Eye (tissue), 1 donor: ENCODE results near the gene CLCN1.

Source experiments
- DNase-seq: peaks from one replicate; pipeline ENCODE4 v3.0.0-alpha.2; 2015

The CLCN1 gene

DNA sequence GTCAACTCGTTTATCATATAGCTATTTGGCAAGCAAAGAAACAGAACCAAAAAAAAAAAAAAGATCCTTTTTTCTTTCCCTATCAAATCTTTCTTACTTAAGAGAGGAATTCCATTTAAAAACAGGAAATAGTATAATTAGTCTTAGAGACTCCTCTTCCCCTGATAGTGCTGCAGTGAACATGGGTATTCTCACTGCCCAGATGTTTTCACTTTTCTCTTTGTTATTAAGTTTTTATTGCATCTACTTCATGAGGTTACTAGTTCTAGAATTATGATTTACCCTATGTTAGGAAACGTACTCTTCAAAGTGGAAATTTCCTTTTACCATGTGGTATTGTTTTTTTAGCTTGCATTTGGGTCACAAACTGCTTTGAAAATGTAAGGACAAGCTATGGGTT, 19.2 kb upstream of the CLCN1 start:
- no peak for DNase-seq

DNA sequence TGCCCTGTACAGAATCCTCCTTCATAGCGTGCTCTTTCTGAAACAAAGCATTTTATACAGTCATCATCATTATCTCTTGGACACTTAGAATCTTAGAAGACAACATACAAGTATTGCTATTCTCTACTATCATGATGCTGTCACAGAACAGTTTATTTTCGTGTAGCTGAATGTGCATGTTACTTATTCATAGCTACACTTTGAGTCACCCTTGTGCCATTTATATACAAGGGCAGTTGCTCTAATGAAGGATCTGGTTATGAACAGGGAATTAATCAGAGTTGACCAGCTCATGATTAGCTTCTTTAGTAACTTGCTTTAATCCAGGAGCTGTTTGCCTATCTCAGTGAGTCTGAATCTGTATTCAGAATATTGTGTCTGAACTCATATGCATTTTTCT, 16.6 kb upstream of the CLCN1 start:
- DNase-seq = no peak

- peak; percentile 32 for DNase-seq
Measured at GRCh38 chr7:143299840-143300239, 16.1 kb upstream of the CLCN1 start.

DNA sequence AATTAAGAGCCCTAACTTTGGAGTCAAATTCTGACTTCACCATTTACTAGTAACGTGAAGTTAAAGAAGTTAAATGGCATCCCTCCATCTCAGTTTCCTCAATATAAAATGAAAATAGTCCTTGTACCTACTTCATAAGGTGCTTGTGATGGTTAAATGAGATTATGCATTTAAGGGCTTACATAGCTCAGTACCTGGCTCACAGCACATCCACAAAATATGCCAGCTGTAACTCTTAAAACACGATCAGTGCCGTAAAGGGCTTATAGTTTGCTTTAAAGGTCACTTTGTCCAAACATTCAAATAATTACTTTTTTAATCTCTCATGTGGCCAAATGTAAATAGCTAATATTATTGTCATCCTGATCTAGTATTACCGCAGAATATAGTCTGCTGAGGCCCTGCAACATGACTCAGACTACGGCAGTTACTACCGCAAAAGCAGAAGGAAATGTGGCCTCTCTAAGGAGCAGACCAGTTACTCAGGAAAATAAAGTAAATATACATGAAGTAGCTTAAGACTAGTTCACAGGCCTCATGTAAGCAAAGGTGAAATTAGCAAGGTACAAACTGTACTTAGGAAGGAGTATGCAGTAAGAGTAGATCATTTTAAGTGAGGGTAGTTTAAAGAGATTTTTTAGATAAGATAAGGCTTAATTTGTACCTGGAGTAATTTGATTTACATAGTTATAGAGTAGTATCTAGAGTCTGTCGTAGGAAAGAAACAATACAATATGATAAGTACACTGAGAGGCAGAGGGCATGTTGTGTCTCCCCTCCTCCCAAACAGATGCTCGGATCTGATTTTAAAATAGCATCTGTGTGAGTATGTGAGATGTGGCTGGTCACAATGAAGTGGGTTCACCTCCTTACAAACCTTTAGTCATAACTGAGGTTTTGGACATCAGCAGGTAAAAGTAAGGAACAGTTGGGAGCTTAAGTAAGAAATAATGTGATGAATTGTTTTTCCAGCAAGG, 14.7 kb upstream of the CLCN1 start:
- no peak for DNase-seq

- DNase-seq = no peak
Measured at GRCh38 chr7:143303733-143304132, 12.2 kb upstream of the CLCN1 start.

- no peak for DNase-seq
Measured at GRCh38 chr7:143304938-143305337, 11.0 kb upstream of the CLCN1 start.

DNA sequence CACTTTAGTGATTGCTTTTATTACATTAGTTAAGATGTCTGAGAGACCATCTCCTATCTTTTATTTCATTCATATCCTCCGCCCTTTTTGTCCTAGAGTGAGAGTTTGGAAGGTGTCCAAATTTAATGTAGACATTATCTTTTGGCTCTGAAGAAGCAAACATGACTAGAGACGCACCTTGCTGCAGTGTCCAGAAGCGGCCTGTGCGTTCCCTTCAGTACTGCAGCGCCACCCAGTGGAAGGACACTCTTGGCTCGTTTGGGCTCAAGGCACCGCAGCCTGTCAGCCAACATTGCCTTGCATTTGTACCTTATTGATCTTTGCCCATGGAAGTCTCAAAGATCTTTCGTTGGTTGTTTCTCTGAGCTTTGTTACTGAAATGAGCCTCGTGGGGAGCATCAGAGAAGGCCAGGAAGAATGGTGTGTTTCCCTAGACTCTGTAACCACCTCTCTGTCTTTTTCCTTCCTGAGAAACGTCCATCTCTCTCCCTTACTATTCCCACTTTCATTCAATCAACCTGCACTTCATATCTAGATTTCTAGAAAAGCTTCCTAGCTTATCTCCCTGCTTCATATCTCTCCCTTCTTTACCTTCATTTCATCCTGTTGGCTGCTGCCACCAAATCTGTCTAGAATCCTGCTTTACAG, 10.4 kb upstream of the CLCN1 start:
- DNase-seq = peak; percentile 56

- no peak for DNase-seq
Measured at GRCh38 chr7:143308632-143309031, 7.3 kb upstream of the CLCN1 start.

DNA sequence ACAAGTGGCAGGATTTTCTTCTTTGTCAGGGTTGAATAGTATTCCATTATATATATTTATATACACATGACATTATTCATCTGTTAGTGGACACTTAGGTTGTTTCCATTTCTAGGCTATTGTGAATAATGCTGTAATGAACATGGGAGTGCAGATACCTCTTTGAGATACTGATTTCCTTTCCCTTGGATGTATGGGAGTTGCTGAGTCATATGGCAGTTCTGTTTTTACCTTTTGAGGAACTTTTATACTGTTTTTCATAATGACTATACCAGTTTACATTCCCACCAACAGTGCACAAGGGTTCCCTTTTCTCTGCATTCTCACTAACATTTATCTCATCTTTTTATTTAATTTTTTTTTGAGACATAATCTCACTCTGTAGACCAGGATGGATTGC, 1.8 kb upstream of the CLCN1 start:
- no peak for DNase-seq

- no peak for DNase-seq
Measured at GRCh38 chr7:143316492-143316891, 581 bp downstream of the CLCN1 start.

DNA sequence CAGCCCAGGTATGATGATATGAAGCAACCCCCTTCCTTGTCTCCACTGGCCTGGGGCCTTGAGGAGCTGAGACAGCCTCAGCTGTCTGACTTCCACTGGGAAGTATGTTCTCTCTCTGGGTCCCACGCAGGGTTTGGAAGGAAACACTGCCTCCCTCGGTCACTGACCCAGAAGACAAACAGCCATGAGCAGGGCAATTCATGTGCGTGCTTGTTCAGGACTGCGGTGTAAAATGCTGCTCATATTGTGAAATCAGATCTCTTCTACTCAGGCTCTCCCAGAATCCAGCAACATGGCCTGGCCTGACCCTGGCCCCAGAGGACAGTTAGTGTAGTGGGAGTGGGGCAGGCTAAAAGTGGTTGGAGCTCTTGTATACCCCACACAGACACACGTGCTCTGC, 2.8 kb downstream of the CLCN1 start:
- no peak for DNase-seq

- DNase-seq = no peak
Measured at GRCh38 chr7:143320620-143321019, 4.7 kb downstream of the CLCN1 start.

DNA sequence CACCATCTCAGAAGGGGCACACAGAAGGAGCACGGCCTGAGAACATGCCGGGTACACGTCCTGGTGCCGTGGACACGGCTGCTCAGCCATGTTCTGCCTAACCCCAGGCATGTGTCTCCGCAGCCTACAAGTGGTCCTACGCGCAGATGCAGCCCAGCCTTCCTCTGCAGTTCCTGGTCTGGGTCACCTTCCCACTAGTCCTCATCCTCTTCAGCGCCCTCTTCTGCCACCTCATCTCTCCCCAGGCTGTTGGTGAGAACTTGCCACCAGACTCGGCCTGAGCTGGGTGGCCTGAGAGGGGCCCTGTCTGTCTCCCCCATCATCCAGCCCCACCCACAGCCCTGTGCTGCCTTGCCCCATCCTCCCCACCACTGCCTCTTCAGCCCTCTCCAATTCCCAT, 5.3 kb downstream of the CLCN1 start:
- DNase-seq = no peak

GRCh38 chr7:143321734-143322133, 5.8 kb downstream of the CLCN1 start:
- no peak for DNase-seq

- DNase-seq = peak; percentile 25
Measured at GRCh38 chr7:143322760-143323633, 7.1 kb downstream of the CLCN1 start.

DNA sequence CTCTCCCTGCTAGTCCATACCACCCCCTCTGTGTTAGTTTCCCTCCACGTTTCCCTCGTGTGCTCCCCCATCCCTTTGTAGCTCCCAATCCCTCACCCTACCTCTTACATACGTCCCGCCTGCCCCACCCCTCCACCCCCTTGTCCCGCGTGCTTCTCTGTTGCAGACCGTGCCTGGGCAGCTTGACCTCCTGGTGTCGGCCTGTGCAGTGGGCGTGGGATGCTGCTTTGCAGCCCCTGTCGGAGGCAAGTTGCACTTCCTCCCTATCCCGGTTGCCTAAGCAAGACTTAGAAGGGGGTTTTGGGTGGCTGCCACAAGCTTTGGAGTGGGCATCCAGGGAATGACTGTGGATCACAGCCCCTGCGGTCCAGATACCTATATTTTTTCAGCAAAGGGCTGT, 7.7 kb downstream of the CLCN1 start:
- DNase-seq = no peak

- no peak for DNase-seq
Measured at GRCh38 chr7:143325240-143325639, 9.3 kb downstream of the CLCN1 start.

DNA sequence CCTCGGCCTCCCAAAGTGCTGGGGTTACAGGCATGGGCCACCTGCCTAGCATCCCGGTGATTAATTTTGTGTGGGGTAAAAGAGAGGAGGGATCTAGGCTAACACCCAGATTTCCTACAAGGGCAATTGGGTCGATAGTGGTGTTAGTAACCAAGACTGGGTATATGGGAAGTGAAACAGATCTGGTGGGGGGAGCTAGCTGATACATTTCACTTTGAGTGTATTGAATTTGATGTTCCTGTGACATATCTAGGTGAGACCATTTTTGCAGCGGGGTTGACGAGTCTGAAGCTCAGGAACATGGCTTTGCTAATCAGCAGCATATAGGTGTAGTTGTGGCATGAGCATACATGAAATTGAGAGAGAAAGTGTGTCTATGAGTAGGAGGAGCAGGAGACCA, 12.0 kb downstream of the CLCN1 start:
- no peak for DNase-seq

DNA sequence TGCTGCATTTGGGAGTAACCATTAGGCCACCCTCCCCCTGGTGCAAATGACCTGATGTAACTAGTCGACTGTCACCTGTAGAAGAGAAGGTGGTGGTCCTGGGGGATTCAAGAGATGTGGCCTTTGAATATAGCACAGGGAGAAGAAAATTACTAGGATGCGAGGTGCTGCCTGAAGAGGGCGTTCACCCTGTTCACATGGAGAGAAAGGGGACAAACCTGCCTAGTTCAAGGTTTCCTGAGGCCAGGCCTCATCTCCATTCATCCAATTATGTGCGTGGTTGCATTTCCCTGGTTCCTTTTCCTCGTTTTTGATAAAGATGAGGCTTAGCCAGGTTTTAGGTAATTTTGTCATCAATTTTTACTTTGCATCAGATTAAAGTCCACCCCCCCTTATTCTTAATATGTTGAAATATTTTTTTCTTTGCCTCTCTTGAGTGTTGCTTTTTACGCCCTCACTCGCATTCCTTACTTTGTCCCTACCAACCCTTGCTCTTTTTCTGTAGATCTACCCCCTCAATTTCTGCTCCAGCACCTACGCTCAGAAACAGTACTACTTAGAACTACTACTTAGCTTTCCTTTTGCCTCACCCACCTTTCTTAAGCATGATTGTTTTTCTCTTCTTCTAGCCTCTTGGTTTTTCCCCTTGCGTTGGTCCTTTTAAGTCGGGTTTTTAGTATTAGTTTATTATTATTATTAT, 13.7 kb downstream of the CLCN1 start:
- DNase-seq = no peak

DNA sequence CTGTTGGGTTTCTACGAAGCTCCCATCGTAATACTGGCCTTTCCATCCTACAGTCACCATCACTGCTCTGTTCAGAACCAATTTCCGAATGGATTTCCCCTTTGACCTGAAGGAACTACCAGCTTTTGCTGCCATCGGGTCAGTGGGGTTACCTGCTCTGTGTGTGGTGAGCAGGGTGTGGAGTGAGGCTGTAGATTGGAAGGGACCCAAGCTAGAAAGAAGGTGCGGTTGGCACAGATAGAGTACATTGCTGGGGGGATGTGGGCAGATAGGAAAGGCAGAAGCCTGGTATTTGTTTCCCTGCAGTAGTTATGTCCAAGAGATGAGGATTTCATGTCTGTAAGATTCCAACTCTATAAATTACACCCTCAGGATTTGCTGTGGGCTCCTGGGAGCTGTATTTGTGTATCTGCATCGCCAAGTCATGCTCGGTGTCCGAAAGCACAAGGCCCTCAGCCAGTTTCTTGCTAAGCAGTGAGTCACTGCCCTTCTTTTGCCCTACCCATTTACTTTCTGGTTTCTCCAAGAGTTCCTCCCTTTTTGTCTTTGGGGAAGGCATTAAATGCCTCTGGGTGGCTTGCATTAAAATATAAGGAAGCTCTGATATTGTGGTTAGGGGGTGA, 15.4 kb downstream of the CLCN1 start:
- DNase-seq = no peak

DNA sequence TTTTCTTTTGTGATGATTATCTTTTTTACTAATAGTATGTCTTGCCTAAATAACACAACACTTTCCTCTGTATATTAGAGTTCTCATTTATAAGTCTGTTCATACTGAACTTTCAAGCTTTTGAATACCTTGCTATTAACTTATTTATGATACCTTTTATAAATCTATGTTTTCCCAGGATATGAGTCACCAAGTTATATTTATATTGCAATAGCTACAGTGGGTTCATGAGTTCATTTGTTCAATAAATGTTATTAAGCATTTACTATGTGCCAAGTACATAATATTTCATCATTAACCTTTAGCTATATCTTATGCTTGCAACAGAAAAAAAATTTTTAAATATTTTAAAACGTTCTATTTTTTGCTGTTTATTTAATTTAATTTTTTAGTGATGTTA, 18.3 kb downstream of the CLCN1 start:
- DNase-seq = no peak

DNA sequence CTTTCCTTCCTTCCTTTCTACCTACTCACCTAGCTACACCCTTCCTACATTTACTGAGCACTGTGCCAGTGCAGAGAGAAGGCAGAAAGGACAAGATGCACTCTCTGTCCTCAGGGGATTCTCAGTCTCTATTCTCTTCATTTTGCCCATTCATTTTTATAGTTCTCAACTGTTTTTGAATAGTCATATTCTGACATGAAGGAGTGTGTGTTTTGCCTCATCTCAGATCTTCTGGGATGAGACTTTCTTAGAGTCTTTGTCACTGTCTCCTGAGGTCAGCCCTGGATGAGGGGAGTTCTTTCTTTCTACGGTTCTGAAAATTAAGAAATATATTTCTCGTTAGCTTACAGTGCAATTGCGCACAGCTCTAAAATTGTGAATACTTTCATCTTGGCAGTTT, 21.3 kb downstream of the CLCN1 start:
- DNase-seq = no peak
